K562 (cell line): ENCODE results near the gene SLC7A5. TPM values are rescaled to one million over a fixed set of nuclear protein-coding genes. Genes with fewer than 3 reads are reported as not detected.

Source experiments
- ATAC-seq: fragments of 200-7000 bp; cut with Tn5 transposase; 3 replicates; pipeline ENCODE4 v1.9.1; 2020; ENCODE audit warnings: moderate library complexity
- BruUV-seq: library from RNA; stranded (reverse); fragments of 400-500 nt; replicated peaks from 2 replicates; lab custom pipeline; 2021; lab: Mats Ljungman, UMichigan
- CTCF ChIA-PET: fragments of 300-600 bp; formaldehyde crosslinking; extraction: SDS; loops from one replicate; lab custom pipeline; 2021; ENCODE audit warnings: low intra/inter-chr PET ratio; lab: Yijun Ruan, JAX
- POLR2A ChIA-PET: fragments of 300-600, 350-650 bp; sonication (Branson Sonifier 250); formaldehyde crosslinking; extraction: SDS; loops from one replicate; lab custom pipeline; 2021; ENCODE audit warnings: antibody characterized with exemption, inconsistent platforms; lab: Yijun Ruan, JAX
- DNase-seq, 4 experiments: peaks; one replicate each; pipeline versions ENCODE4 v3.0.0 to v3.0.0-alpha.2; 2011 to 2018; ENCODE audit warnings: low spot score in 3 of 4, mixed read lengths in 3 of 4; ENCODE audit errors: extremely low read depth in 1 of 4
- FAIRE-seq: peaks from 2 replicates; lab custom pipeline; 2011; peaks lifted over from hg19 to GRCh38; lab: Jason Lieb, UNC
- H2AFZ ChIP-seq: 2 replicates; pipeline ENCODE4 v1.6.0; 2011; ENCODE audit warnings: low read depth, low read length, control low read depth, inconsistent platforms
- H3K27ac ChIP-seq: fragments of 200-600 bp; 3 replicates; pipeline ENCODE4 v1.8.0; 2011; ENCODE audit warnings: low read depth, mild to moderate bottlenecking, control low read depth, inconsistent platforms, low read length, moderate library complexity, mixed read lengths; ENCODE audit errors: extremely low read depth
- H3K27me3 ChIP-seq, 2 experiments: fragments of 300-600 bp in 1 of 2; 2 replicates in 1 of 2; 3 replicates in 1 of 2; pipeline versions ENCODE4 v1.6.0 to v1.8.0; 2011; ENCODE audit warnings: inconsistent platforms in 2 of 2, low read length in 2 of 2, mild to moderate bottlenecking in 1 of 2, mixed read lengths in 1 of 2, moderate library complexity in 1 of 2; ENCODE audit not compliant: control insufficient read depth in 2 of 2, insufficient read depth in 2 of 2
- H3K36me3 ChIP-seq: fragments of 300-600 bp; 3 replicates; pipeline ENCODE4 v1.8.0; 2011; ENCODE audit warnings: mild to moderate bottlenecking, low read length, inconsistent platforms; ENCODE audit not compliant: control insufficient read depth, insufficient read depth
- H3K4me1 ChIP-seq, 2 experiments: fragments of 200-600 bp in 1 of 2; replicated peaks in 1 of 2; 2 replicates in 1 of 2; 3 replicates in 1 of 2; pipeline versions ENCODE4 v1.5.1 to v1.8.0; 2011; ENCODE audit warnings: inconsistent platforms in 2 of 2, low read length in 2 of 2, mild to moderate bottlenecking in 1 of 2, mixed read lengths in 1 of 2, moderate library complexity in 1 of 2; ENCODE audit not compliant: control insufficient read depth in 2 of 2, insufficient read depth in 2 of 2
- H3K4me2 ChIP-seq: 2 replicates; pipeline ENCODE4 v1.6.1; 2011; ENCODE audit warnings: low read length, control low read depth, inconsistent platforms, mixed read lengths; ENCODE audit not compliant: insufficient read depth
- H3K4me3 ChIP-seq: fragments of 200-600 bp; sonication (generic), shearing (Covaris generic); 2 replicates; pipeline ENCODE4 v1.5.1; 2016; ENCODE audit warnings: control low read depth, inconsistent platforms
- H3K79me2 ChIP-seq: fragments of 200-600 bp; 3 replicates; pipeline ENCODE4 v1.8.0; 2011; ENCODE audit warnings: low read length, inconsistent platforms; ENCODE audit not compliant: control insufficient read depth, insufficient read depth
- H3K9ac ChIP-seq, 2 experiments: 2 replicates each; pipeline versions ENCODE4 v1.6.0 to v1.6.1; 2011; ENCODE audit warnings: low read depth in 2 of 2, low read length in 2 of 2, control low read depth in 1 of 2, inconsistent platforms in 1 of 2, mild to moderate bottlenecking in 1 of 2, mixed read lengths in 1 of 2; ENCODE audit not compliant: insufficient read depth in 1 of 2
- H3K9me1 ChIP-seq: one replicate; pipeline ENCODE4 v1.6.0; 2011; ENCODE audit warnings: inconsistent platforms, mild to moderate bottlenecking, low read length, moderate library complexity; ENCODE audit not compliant: control insufficient read depth, insufficient read depth
- H3K9me3 ChIP-seq: replicated peaks from 2 replicates; pipeline ENCODE4 v1.5.1; 2011; ENCODE audit warnings: low read depth, low read length, inconsistent platforms; ENCODE audit not compliant: control insufficient read depth, insufficient read depth
- H4K20me1 ChIP-seq: replicated peaks from 2 replicates; pipeline ENCODE4 v1.6.1; 2011; ENCODE audit warnings: low read length, inconsistent platforms, mixed read lengths; ENCODE audit not compliant: control insufficient read depth, insufficient read depth
- ETS2 ChIP-seq: IDR thresholded peaks from 2 replicates; pipeline ENCODE4 v1.6.1; 2016; ENCODE audit warnings: borderline replicate concordance, missing genetic modification characterization, mild to moderate bottlenecking, moderate library complexity, missing compliant biosample characterization; ENCODE audit not compliant: poor library complexity, severe bottlenecking
- ETV5 ChIP-seq: sonication (generic); formaldehyde crosslinking; IDR thresholded peaks from 2 replicates; pipeline ENCODE4 v1.4.0; 2020; ENCODE audit warnings: low read depth, mild to moderate bottlenecking, missing genetic modification reagents
- HDAC6 ChIP-seq: IDR thresholded peaks from 2 replicates; pipeline ENCODE4 v1.6.1; 2012; ENCODE audit warnings: low read depth, mild to moderate bottlenecking, control low read depth, inconsistent platforms, low read length, moderate library complexity
- HES1 ChIP-seq: fragments of 450-650 bp; IDR thresholded peaks from 2 replicates; pipeline ENCODE4 v1.6.1; 2016; ENCODE audit warnings: low read depth, mild to moderate bottlenecking, moderate library complexity
- POLR2G ChIP-seq: fragments of 200-400 bp; formaldehyde crosslinking; IDR thresholded peaks from 2 replicates; pipeline ENCODE4 v1.6.1; 2017; ENCODE audit warnings: low read depth, mild to moderate bottlenecking, antibody characterized with exemption, low read length, moderate library complexity
- RBFOX2 ChIP-seq: fragments of 200-400 bp; formaldehyde crosslinking; IDR thresholded peaks from 2 replicates; pipeline ENCODE4 v1.6.1; 2017; ENCODE audit warnings: low read depth, mild to moderate bottlenecking, low read length, moderate library complexity
- RBM22 ChIP-seq: fragments of 200-400 bp; formaldehyde crosslinking; IDR thresholded peaks from 2 replicates; pipeline ENCODE4 v1.6.1; 2018; ENCODE audit warnings: low read length, low read depth; ENCODE audit not compliant: poor library complexity, severe bottlenecking
- SAFB2 ChIP-seq: fragments of 200-400 bp; formaldehyde crosslinking; IDR thresholded peaks from 2 replicates; pipeline ENCODE4 v1.6.1; 2018; ENCODE audit warnings: borderline replicate concordance, low read length, low read depth, moderate library complexity; ENCODE audit not compliant: severe bottlenecking
- ZBTB12 ChIP-seq: fragments of 250-450 bp; sonication (Bioruptor Pico); IDR thresholded peaks from 2 replicates; pipeline ENCODE4 v1.4.0; 2020
- WGBS: fragments of 100-300 bp; shearing (Covaris generic); methylation state at CpG from one replicate; pipeline ENCODE4 v1.1.6; 2016; ENCODE audit warnings: low coverage, mixed read lengths; ENCODE audit not compliant: insufficient coverage; ENCODE audit errors: missing lambda C conversion rate; 5-methylcytosine and 5-hydroxymethylcytosine counted together
- in situ Hi-C: fragments of 300-500 bp; cut with MboI; formaldehyde crosslinking; loops from 4 replicates; pipeline ENCODE4 v1.15.0; 2018; ENCODE audit warnings: inconsistent platforms, mixed read lengths
- intact Hi-C: fragments of 100-400 bp; cut with micrococcal nuclease; formaldehyde crosslinking; loops from 2 replicates; pipeline ENCODE4 v1.14.2; 2022
- polyA plus RNA-seq, 8 experiments: library from polyadenylated mRNA; depleted of rRNA in 4 of 8; stranded (reverse) in 5 of 8; unstranded in 3 of 8; fragments of >200 nt; fragmentation: Nextera tagmentation in 2 of 8; fragmentation: Illumina TruSeq in 1 of 8; extraction: Ambion mirVana in 2 of 8; extraction: Trizol in 1 of 8; gene quantifications; 2 replicates each; pipeline versions ENCODE4 v1.2.1 to v1.2.3, GENCODE V29; 2011 to 2014; ENCODE audit warnings: inconsistent platforms in 1 of 8, missing spikeins in 1 of 8
- total RNA-seq, 7 experiments: library from RNA; depleted of rRNA in 6 of 7; stranded (reverse); fragments of >200 nt in 6 of 7; fragmentation: Illumina TruSeq in 2 of 7; extraction: Trizol in 2 of 7; gene quantifications; 2 replicates each; pipeline versions ENCODE4 v1.2.1 to v1.2.3, GENCODE V29; 2011 to 2021; ENCODE audit warnings: low replicate concordance in 1 of 7

SLC7A5 gene
- total and polyA plus RNA-seq, 9 of the 15 experiments (the other 6 are each of a cell fraction or from before 2014, with no cell fraction given), result 1.9 to 220 (median 18.6) TPM

GRCh38 chr16:87846705-87847466 lies 22.4 kb downstream of the SLC7A5 start (continued):
- no peak for TF ChIP-seq HES1
- no peak for TF ChIP-seq HDAC6
- no peak for TF ChIP-seq ETS2
- TF ChIP-seq RBM22, result peak; percentile 87
- no peak for TF ChIP-seq SAFB2
- TF ChIP-seq ETV5 (CRISPR knock-in tag), result no peak

GRCh38 chr16:87845807-87846619 lies 23.3 kb downstream of the SLC7A5 start:
- CTCF ChIA-PET, result no interaction called here
- peaks cover 63% of the 10 kb centered on the region for H4K20me1 ChIP-seq
- peaks cover 86% of the 10 kb centered on the region for H3K79me2 ChIP-seq
- intact Hi-C loops, result no loop called here
- peak overlapping the region in 1 of 2 experiments; percentile 70; a peak in 2 of 4 replicates for H3K9ac ChIP-seq
- no peak overlapping the region for H3K27ac ChIP-seq
- in situ Hi-C loops, result no loop called here
- DNase-seq (no peak), ATAC-seq (no peak), FAIRE-seq (no peak)
- H3K4me1 ChIP-seq, result peaks cover 0 to 66% of the 10 kb centered on the region in 2 experiments; a peak in 2 of 5 replicates
- H3K9me1 ChIP-seq, result peaks cover 8% of the 10 kb centered on the region
- no TSS peak for BruUV-seq
- POLR2A ChIA-PET, result interaction anchor here (0.6 to 2.2 kb wide), 11 partner anchors 7 to 40 kb away, joined by 3 to 12 read pairs (median 5); no protein-coding TSS in a partner anchor
- no peak overlapping the region for H3K4me2 ChIP-seq
- H2AFZ ChIP-seq, result no peak overlapping the region
- no peaks in the 10 kb centered on the region for H3K27me3 ChIP-seq
- 95% methylated on average over 21 of the region's 31 CpGs for WGBS
- no peaks in the 10 kb centered on the region for H3K9me3 ChIP-seq
- TF ChIP-seq RBFOX2 (peak; percentile 37), ZBTB12 (CRISPR knock-in tag) (no peak), POLR2G (peak; percentile 66)
- H3K36me3 ChIP-seq, result peaks cover 96% of the 10 kb centered on the region
- no peak overlapping the region for H3K4me3 ChIP-seq
